HepG2 (cell line): ENCODE results near the gene FKBP1B. TPM values are rescaled to one million over a fixed set of nuclear protein-coding genes. Genes with fewer than 3 reads are reported as not detected.
A peak's percentile ranks its signal among the peaks of the same experiment; 100 is the strongest.

Experiments
- CCDC6 ChIP-seq: sonication (generic); formaldehyde crosslinking; IDR thresholded peaks from 2 replicates; pipeline ENCODE4 v1.8.1; 2022; ENCODE audit warnings: mild to moderate bottlenecking, missing genetic modification reagents, moderate library complexity
- GTF2F1 ChIP-seq: fragments of 150-350 bp; IDR thresholded peaks from 2 replicates; pipeline ENCODE4 v1.6.1; 2014; ENCODE audit warnings: low read length
- KDM6A ChIP-seq: IDR thresholded peaks from 2 replicates; pipeline ENCODE4 v1.6.1; 2016; ENCODE audit warnings: low read depth
- NCOA2 ChIP-seq: sonication (generic); formaldehyde crosslinking; IDR thresholded peaks from 2 replicates; pipeline ENCODE4 v1.8.0; 2022; ENCODE audit warnings: inconsistent platforms
- PITX1 ChIP-seq: sonication (generic); formaldehyde crosslinking; IDR thresholded peaks from 2 replicates; pipeline ENCODE4 v1.5.1; 2020; ENCODE audit warnings: mild to moderate bottlenecking, missing genetic modification reagents
- SOX13 ChIP-seq, 3 experiments: fragments of 450-650 bp in 1 of 3; sonication (generic) in 1 of 3; formaldehyde crosslinking in 1 of 3; IDR thresholded peaks in 2 of 3; conservative IDR thresholded peaks in 1 of 3; 2 replicates each; pipeline versions ENCODE4 v1.5.0 to v1.6.1; 2016 to 2020; ENCODE audit warnings: antibody characterized with exemption in 1 of 3, mild to moderate bottlenecking in 1 of 3, missing compliant biosample characterization in 1 of 3, missing genetic modification reagents in 1 of 3, moderate library complexity in 1 of 3
- TEAD3 ChIP-seq: optimal IDR thresholded peaks from 2 replicates; pipeline ENCODE3; 2016; ENCODE audit warnings: borderline replicate concordance
- ZBTB1 ChIP-seq: sonication (generic); formaldehyde crosslinking; IDR thresholded peaks from 2 replicates; pipeline ENCODE4 v1.4.0; 2020; ENCODE audit warnings: missing genetic modification reagents, borderline replicate concordance
- ZFP36 ChIP-seq: fragments of 150-350 bp; IDR thresholded peaks from 2 replicates; pipeline ENCODE4 v1.6.1; 2018; ENCODE audit warnings: borderline replicate concordance, low read length, low read depth; ENCODE audit not compliant: partially characterized antibody
- ZNF24 ChIP-seq: fragments of 450-650 bp; IDR thresholded peaks from 2 replicates; pipeline ENCODE4 v1.6.1; 2017; ENCODE audit warnings: antibody characterized with exemption, mild to moderate bottlenecking
- ZNF781 ChIP-seq: sonication (generic); formaldehyde crosslinking; IDR thresholded peaks from 2 replicates; pipeline ENCODE4 v1.5.1; 2020; ENCODE audit warnings: borderline replicate concordance, mild to moderate bottlenecking, missing genetic modification reagents; ENCODE audit errors: not compliant biosample characterization
- ZSCAN12 ChIP-seq: sonication (generic); formaldehyde crosslinking; IDR thresholded peaks from 2 replicates; pipeline ENCODE4 v1.9.0; 2021; ENCODE audit warnings: mild to moderate bottlenecking, missing genetic modification reagents
- ZSCAN31 ChIP-seq: sonication (generic); formaldehyde crosslinking; IDR thresholded peaks from 2 replicates; pipeline ENCODE4 v1.5.0; 2020; ENCODE audit warnings: low read depth, mild to moderate bottlenecking, missing genetic modification reagents
- polyA plus RNA-seq, 8 experiments: library from polyadenylated mRNA; depleted of rRNA in 3 of 8; stranded (reverse) in 7 of 8; unstranded in 1 of 8; fragments of >200 nt; fragmentation: Illumina TruSeq in 4 of 8; extraction: Trizol in 4 of 8; gene quantifications; 2 replicates each; pipeline versions ENCODE4 v1.2.1 to v1.2.3, GENCODE V29; 2011 to 2016; ENCODE audit warnings: low read depth in 4 of 8, missing spikeins in 1 of 8, mixed read lengths in 1 of 8; ENCODE audit not compliant: insufficient read depth in 1 of 8
- total RNA-seq, 5 experiments: library from RNA; depleted of rRNA; stranded (reverse); fragments of >200 nt; fragmentation: Illumina TruSeq; extraction: Trizol; gene quantifications; 2 replicates each; pipeline ENCODE4 v1.2.3, GENCODE V29; 2016; ENCODE audit warnings: low read depth in 1 of 5
- TF ChIP-seq, protein P1 (sequence below), 2 experiments: sonication (generic) in 1 of 2; formaldehyde crosslinking in 1 of 2; IDR thresholded peaks; 2 replicates each; pipeline versions ENCODE4 v1.4.0 to v1.6.1; 2016 to 2020; ENCODE audit warnings: borderline replicate concordance in 1 of 2, low read depth in 1 of 2, mild to moderate bottlenecking in 1 of 2, missing genetic modification reagents in 1 of 2
- TF ChIP-seq, protein P2 (sequence below): IDR thresholded peaks from 2 replicates; pipeline ENCODE4 v1.6.1; 2016; ENCODE audit warnings: mild to moderate bottlenecking
- TF ChIP-seq, protein P3 (sequence below): sonication (generic); formaldehyde crosslinking; IDR thresholded peaks from 2 replicates; pipeline ENCODE4 v1.4.0; 2020; ENCODE audit warnings: mild to moderate bottlenecking, low read depth, missing genetic modification reagents
- TF ChIP-seq, protein P4 (sequence below): sonication (generic); formaldehyde crosslinking; IDR thresholded peaks from 2 replicates; pipeline ENCODE4 v1.4.0; 2020; ENCODE audit warnings: mild to moderate bottlenecking, missing genetic modification reagents
- TF ChIP-seq, protein P5 (sequence below): IDR thresholded peaks from 2 replicates; pipeline ENCODE4 v1.6.1; 2018; ENCODE audit warnings: missing genetic modification reagents, mild to moderate bottlenecking, missing compliant biosample characterization

FKBP1B gene
- total and polyA plus RNA-seq, 2 of the 13 experiments (the other 11 are each of a cell fraction or from before 2014, with no cell fraction given) = 35.2 to 96.3 TPM

DNA sequence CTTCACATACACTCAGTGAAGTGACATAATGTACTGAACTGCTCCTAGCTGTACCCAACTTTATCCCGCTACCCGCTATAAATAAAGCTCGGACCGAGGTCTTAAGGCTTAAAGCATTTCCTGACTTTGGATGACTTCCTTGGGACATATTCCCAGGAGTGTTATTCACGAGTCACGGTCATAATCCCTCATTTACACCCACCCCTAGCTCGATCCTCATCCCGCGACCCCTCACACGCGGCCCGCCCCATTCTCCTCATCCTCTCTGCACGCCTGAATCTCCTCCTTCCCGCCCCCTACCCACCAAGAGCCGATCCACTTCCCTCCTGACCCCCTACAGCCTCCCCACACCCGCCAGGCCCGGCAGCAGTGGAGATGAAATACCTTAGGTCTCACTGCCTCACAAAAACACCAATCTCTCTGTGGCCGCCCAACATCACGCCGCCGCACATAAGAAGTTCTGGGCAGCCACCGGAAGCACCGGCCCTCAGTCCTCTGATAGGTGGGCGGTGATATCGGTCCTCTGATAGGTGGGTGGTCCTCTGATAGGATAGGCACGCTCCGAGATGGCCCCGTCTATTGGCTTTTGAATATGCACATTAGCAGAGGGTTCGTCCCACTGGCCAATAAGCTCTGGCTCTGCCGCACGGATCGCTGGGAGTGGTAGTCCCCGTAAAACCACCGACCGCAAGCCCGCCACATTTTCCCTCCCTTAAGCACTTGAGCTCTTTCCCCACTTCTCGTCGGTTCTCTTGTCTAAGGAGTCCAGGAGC is 2.4 kb upstream of the FKBP1B start, which contains the start of gene WDCP (continued):
- TF ChIP-seq, protein P1, sequence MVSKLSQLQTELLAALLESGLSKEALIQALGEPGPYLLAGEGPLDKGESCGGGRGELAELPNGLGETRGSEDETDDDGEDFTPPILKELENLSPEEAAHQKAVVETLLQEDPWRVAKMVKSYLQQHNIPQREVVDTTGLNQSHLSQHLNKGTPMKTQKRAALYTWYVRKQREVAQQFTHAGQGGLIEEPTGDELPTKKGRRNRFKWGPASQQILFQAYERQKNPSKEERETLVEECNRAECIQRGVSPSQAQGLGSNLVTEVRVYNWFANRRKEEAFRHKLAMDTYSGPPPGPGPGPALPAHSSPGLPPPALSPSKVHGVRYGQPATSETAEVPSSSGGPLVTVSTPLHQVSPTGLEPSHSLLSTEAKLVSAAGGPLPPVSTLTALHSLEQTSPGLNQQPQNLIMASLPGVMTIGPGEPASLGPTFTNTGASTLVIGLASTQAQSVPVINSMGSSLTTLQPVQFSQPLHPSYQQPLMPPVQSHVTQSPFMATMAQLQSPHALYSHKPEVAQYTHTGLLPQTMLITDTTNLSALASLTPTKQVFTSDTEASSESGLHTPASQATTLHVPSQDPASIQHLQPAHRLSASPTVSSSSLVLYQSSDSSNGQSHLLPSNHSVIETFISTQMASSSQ (IDR thresholded peaks at IDR 0.05; ENCODE audit: low read depth) = no peak
- TF ChIP-seq, protein P1 (CRISPR knock-in tag; IDR thresholded peaks at IDR 0.05; ENCODE audit: borderline replicate concordance) = peak; percentile 20; the same call in 1 of the 2 replicates
- no peak for TF ChIP-seq ZSCAN12 (CRISPR knock-in tag)
- TF ChIP-seq, protein P2, sequence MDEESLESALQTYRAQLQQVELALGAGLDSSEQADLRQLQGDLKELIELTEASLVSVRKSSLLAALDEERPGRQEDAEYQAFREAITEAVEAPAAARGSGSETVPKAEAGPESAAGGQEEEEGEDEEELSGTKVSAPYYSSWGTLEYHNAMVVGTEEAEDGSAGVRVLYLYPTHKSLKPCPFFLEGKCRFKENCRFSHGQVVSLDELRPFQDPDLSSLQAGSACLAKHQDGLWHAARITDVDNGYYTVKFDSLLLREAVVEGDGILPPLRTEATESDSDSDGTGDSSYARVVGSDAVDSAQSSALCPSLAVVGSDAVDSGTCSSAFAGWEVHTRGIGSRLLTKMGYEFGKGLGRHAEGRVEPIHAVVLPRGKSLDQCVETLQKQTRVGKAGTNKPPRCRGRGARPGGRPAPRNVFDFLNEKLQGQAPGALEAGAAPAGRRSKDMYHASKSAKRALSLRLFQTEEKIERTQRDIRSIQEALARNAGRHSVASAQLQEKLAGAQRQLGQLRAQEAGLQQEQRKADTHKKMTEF = peak; percentile 30; the same call in 1 of the 2 replicates
- no peak for TF ChIP-seq TEAD3 (CRISPR knock-in tag)
- no peak for TF ChIP-seq SOX13 (IDR thresholded peaks at IDR 0.05)
- no peak for TF ChIP-seq SOX13 (CRISPR knock-in tag; conservative IDR thresholded peaks at IDR 0.05 in 1 of 2, IDR thresholded peaks at IDR 0.05 in 1 of 2)
- TF ChIP-seq, protein P3, sequence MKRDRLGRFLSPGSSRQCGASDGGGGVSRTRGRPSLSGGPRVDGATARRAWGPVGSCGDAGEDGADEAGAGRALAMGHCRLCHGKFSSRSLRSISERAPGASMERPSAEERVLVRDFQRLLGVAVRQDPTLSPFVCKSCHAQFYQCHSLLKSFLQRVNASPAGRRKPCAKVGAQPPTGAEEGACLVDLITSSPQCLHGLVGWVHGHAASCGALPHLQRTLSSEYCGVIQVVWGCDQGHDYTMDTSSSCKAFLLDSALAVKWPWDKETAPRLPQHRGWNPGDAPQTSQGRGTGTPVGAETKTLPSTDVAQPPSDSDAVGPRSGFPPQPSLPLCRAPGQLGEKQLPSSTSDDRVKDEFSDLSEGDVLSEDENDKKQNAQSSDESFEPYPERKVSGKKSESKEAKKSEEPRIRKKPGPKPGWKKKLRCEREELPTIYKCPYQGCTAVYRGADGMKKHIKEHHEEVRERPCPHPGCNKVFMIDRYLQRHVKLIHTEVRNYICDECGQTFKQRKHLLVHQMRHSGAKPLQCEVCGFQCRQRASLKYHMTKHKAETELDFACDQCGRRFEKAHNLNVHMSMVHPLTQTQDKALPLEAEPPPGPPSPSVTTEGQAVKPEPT = 0 out of 2 replicates have a peak, but pooled peaks have one; percentile 46
- no peak for TF ChIP-seq KDM6A (CRISPR knock-in tag)
- TF ChIP-seq ZFP36 = no peak
- TF ChIP-seq ZNF24 = no peak
- no peak for TF ChIP-seq GTF2F1
- TF ChIP-seq, protein P4, sequence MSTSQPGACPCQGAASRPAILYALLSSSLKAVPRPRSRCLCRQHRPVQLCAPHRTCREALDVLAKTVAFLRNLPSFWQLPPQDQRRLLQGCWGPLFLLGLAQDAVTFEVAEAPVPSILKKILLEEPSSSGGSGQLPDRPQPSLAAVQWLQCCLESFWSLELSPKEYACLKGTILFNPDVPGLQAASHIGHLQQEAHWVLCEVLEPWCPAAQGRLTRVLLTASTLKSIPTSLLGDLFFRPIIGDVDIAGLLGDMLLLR (CRISPR knock-in tag) = peak; percentile 86; the same call in 1 of the 2 replicates
- peak; percentile 80; the same call in 1 of the 2 replicates for TF ChIP-seq ZSCAN31 (CRISPR knock-in tag)
- no peak for TF ChIP-seq ZBTB1 (CRISPR knock-in tag)
- peak; percentile 21 for TF ChIP-seq NCOA2 (CRISPR knock-in tag)
- peak; percentile 46; the same call in 1 of the 2 replicates for TF ChIP-seq PITX1 (CRISPR knock-in tag)
- TF ChIP-seq ZNF781 (CRISPR knock-in tag) = no peak
- TF ChIP-seq, protein P5, sequence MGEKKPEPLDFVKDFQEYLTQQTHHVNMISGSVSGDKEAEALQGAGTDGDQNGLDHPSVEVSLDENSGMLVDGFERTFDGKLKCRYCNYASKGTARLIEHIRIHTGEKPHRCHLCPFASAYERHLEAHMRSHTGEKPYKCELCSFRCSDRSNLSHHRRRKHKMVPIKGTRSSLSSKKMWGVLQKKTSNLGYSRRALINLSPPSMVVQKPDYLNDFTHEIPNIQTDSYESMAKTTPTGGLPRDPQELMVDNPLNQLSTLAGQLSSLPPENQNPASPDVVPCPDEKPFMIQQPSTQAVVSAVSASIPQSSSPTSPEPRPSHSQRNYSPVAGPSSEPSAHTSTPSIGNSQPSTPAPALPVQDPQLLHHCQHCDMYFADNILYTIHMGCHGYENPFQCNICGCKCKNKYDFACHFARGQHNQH (CRISPR knock-in tag) = no peak; the same call in 1 of the 2 replicates
- TF ChIP-seq CCDC6 (CRISPR knock-in tag) = peak; percentile 59; the same call in 1 of the 2 replicates
